Keratinocyte (primary cell): Measurements from ENCODE around the gene FNDC8. TPM values are rescaled to one million over a fixed set of nuclear protein-coding genes. Genes with fewer than 3 reads are reported as not detected.
A peak's percentile ranks its signal among the peaks of the same experiment; 100 is the strongest.

Source experiments
- DNase-seq: peaks from one replicate; pipeline ENCODE4 v3.0.0-alpha.2; 2011; ENCODE audit warnings: low read depth, missing footprints, low spot score
- FAIRE-seq: peaks from 2 replicates; lab custom pipeline; 2011; peaks lifted over from hg19 to GRCh38; lab: Jason Lieb, UNC
- H2AFZ ChIP-seq: 2 replicates; pipeline ENCODE4 v1.6.0; 2012; ENCODE audit warnings: low read length, control low read depth, inconsistent platforms; ENCODE audit not compliant: control insufficient read depth
- H3K27ac ChIP-seq: 2 replicates; pipeline ENCODE4 v1.5.1; 2011; ENCODE audit warnings: low read length; ENCODE audit not compliant: control insufficient read depth, insufficient read depth
- H3K27me3 ChIP-seq: 3 replicates; pipeline ENCODE4 v1.6.0; 2011; ENCODE audit warnings: low read length; ENCODE audit not compliant: control insufficient read depth, insufficient read depth; ENCODE audit errors: extremely low read depth
- H3K36me3 ChIP-seq, 2 experiments: 2 replicates in 1 of 2; 3 replicates in 1 of 2; pipeline ENCODE4 v1.5.1; 2011; ENCODE audit warnings: low read length in 2 of 2, mild to moderate bottlenecking in 1 of 2; ENCODE audit not compliant: control insufficient read depth in 2 of 2, insufficient read depth in 2 of 2; ENCODE audit errors: extremely low read depth in 1 of 2
- H3K4me1 ChIP-seq: 3 replicates; pipeline ENCODE4 v1.5.1; 2011; ENCODE audit warnings: low read length; ENCODE audit not compliant: control insufficient read depth, insufficient read depth; ENCODE audit errors: extremely low read depth
- H3K4me2 ChIP-seq: 3 replicates; pipeline ENCODE4 v1.6.0; 2011; ENCODE audit warnings: low read depth, low read length; ENCODE audit not compliant: control insufficient read depth, insufficient read depth; ENCODE audit errors: extremely low read depth
- H3K4me3 ChIP-seq, 3 experiments: fragments of 200-600 bp in 1 of 3; sonication (generic) in 1 of 3; 2 replicates in 2 of 3; 3 replicates in 1 of 3; pipeline ENCODE4 v1.5.1; 2011 to 2016; ENCODE audit warnings: low read length in 3 of 3, mild to moderate bottlenecking in 3 of 3, control low read depth in 2 of 3, inconsistent platforms in 1 of 3, low read depth in 1 of 3, mixed read lengths in 1 of 3, mixed run types in 1 of 3, moderate library complexity in 1 of 3; ENCODE audit not compliant: control insufficient read depth in 2 of 3, insufficient read depth in 2 of 3; ENCODE audit errors: extremely low read depth in 1 of 3
- H3K79me2 ChIP-seq: 2 replicates; pipeline ENCODE4 v1.6.0; 2012; ENCODE audit warnings: low read length; ENCODE audit not compliant: control insufficient read depth, insufficient read depth
- H3K9ac ChIP-seq: 3 replicates; pipeline ENCODE4 v1.6.0; 2011; ENCODE audit warnings: low read length; ENCODE audit not compliant: control insufficient read depth, insufficient read depth; ENCODE audit errors: extremely low read depth
- H3K9me1 ChIP-seq: 3 replicates; pipeline ENCODE4 v1.6.0; 2011; ENCODE audit warnings: low read length; ENCODE audit not compliant: control insufficient read depth, insufficient read depth; ENCODE audit errors: extremely low read depth
- H3K9me3 ChIP-seq: 2 replicates; pipeline ENCODE4 v1.5.1; 2012; ENCODE audit warnings: low read depth, low read length; ENCODE audit not compliant: control insufficient read depth
- H4K20me1 ChIP-seq: 3 replicates; pipeline ENCODE4 v1.6.0; 2011; ENCODE audit warnings: low read length; ENCODE audit not compliant: control insufficient read depth, insufficient read depth; ENCODE audit errors: extremely low read depth
- CTCF ChIP-seq, 3 experiments: IDR thresholded peaks in 1 of 3; conservative IDR thresholded peaks in 1 of 3; optimal IDR thresholded peaks in 1 of 3; 2 replicates in 2 of 3; 3 replicates in 1 of 3; pipeline versions ENCODE3 to v1.5.1; 2011; ENCODE audit warnings: low read length in 3 of 3, mild to moderate bottlenecking in 3 of 3, moderate library complexity in 2 of 3, control low read depth in 1 of 3, inconsistent platforms in 1 of 3; ENCODE audit not compliant: insufficient read depth in 2 of 3; ENCODE audit errors: extremely low read depth in 1 of 3
- EZH2 ChIP-seq: IDR thresholded peaks from one replicate; pipeline ENCODE4 v1.6.1; 2012; ENCODE audit warnings: inconsistent platforms, mild to moderate bottlenecking, low read length, moderate library complexity
- dilution Hi-C: fragments of 300-500 bp; cut with MboI; formaldehyde crosslinking; loops from one replicate; pipeline ENCODE4 v1.7.0; 2020; ENCODE audit warnings: low sequenced_read_pairs; ENCODE audit not compliant: extremely low pct_ligation_motif_present
- polyA plus RNA-seq, 5 experiments: library from polyadenylated mRNA; depleted of rRNA in 3 of 5; stranded (reverse) in 3 of 5; stranded (forward) in 1 of 5; unstranded in 1 of 5; fragments of >200 nt; gene quantifications; 1 replicate in 1 of 5; 2 replicates in 3 of 5; 3 replicates in 1 of 5; pipeline versions ENCODE4 v1.2.1 to v1.2.3, GENCODE V29; 2011 to 2012; ENCODE audit warnings: missing spikeins in 2 of 5, low read depth in 1 of 5, low replicate concordance in 1 of 5

The FNDC8 gene
- polyA plus RNA-seq, 1 donor (not counting 4 experiments of a cell fraction or from before 2014, with no cell fraction given), result not detected

- H3K4me2 ChIP-seq, result no peak overlapping the region
Observed at GRCh38 chr17:35080536-35080935, 40.9 kb upstream of the FNDC8 start.

GRCh38 chr17:35081638-35082037 lies 39.8 kb upstream of the FNDC8 start:
- FAIRE-seq, result no peak
- Histone ChIP-seq H3K9me3 (no peaks in the 10 kb centered on the region), H3K27ac (peak overlapping the region; percentile 58), H3K27me3 (no peaks in the 10 kb centered on the region), H3K36me3 (no peaks in the 10 kb centered on the region), H3K4me3 (no peak overlapping the region), H3K9me1 (no peaks in the 10 kb centered on the region), H3K9ac (no peak overlapping the region), H3K4me2 (peak overlapping the region; percentile 53), H2AFZ (no peak overlapping the region), H3K79me2 (peaks cover 49% of the 10 kb centered on the region), H3K4me1 (peaks cover 55% of the 10 kb centered on the region), H4K20me1 (no peaks in the 10 kb centered on the region)
- no peak for TF ChIP-seq CTCF (optimal IDR thresholded peaks at IDR 0.05 in 1 of 3, IDR thresholded peaks at IDR 0.05 in 1 of 3, conservative IDR thresholded peaks at IDR 0.05 in 1 of 3; ENCODE audit: extremely low read depth in 1 of 3, insufficient read depth in 2 of 3, low read length in 3 of 3)
- TF ChIP-seq EZH2, result no peak
- DNase-seq, result no peak
- dilution Hi-C loops, result no loop called here

More at GRCh38 chr17:35080536-35080935, 40.9 kb upstream of the FNDC8 start:
- H3K9me1 ChIP-seq, result no peaks in the 10 kb centered on the region
- H2AFZ ChIP-seq, result no peak overlapping the region
- DNase-seq (no peak), FAIRE-seq (no peak)
- TF ChIP-seq EZH2 (no peak), CTCF (optimal IDR thresholded peaks at IDR 0.05 in 1 of 3, IDR thresholded peaks at IDR 0.05 in 1 of 3, conservative IDR thresholded peaks at IDR 0.05 in 1 of 3; ENCODE audit: extremely low read depth in 1 of 3, insufficient read depth in 2 of 3, low read length in 3 of 3) (no peak)
- peaks cover 44% of the 10 kb centered on the region for H3K4me1 ChIP-seq
- no peaks in the 10 kb centered on the region for H4K20me1 ChIP-seq
- no peaks in the 10 kb centered on the region for H3K9me3 ChIP-seq
- dilution Hi-C loops, result no loop called here
- H3K9ac ChIP-seq, result no peak overlapping the region
- no peaks in the 10 kb centered on the region for H3K27me3 ChIP-seq
- no peak overlapping the region for H3K27ac ChIP-seq
- H3K4me3 ChIP-seq, result no peak overlapping the region
- peaks cover 42% of the 10 kb centered on the region for H3K79me2 ChIP-seq
- no peaks in the 10 kb centered on the region for H3K36me3 ChIP-seq
